HS-27A (cell line): ENCODE data around the gene CD22.

ENCODE experiments used
- DNase-seq: peaks from one replicate; pipeline ENCODE4 v3.0.0-alpha.2; 2012; ENCODE audit warnings: low read depth, missing footprints

CD22 gene

DNA sequence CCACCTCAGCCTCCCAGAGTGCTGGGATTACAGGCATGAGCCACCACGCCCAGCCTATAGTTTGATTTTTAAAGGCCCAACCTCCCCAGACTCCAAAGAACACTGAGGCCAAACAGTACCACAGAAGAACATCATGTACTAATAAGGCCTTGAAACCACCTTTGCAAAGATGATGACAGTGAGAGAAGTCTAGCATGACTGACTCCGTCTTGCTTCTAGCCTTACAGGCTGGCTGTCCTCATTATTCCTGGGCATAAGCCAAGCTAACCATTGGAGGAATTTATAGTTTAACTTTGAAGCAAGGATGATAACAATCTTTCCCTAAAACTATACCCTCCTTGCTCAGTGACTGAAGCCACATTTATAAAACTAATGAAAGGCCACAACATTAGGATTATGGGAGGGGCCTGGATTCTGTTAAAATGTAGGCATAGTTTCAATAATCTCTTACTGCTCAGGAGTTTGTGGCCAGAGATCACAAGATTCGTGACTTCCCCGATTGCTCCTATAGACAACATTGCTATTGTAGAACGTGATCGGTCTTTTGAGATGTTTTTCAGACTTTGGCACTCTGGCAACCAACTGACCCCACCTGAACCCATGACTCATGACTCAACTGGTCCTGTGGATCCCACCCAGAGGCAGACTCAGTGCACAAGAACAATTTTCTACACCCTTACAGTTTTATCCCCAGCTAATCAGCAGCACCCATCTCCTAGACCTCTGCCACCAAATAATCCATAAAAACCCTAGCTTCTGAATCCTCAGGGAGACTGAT, 59.5 kb downstream of the CD22 start:
- DNase-seq, result no peak

DNA sequence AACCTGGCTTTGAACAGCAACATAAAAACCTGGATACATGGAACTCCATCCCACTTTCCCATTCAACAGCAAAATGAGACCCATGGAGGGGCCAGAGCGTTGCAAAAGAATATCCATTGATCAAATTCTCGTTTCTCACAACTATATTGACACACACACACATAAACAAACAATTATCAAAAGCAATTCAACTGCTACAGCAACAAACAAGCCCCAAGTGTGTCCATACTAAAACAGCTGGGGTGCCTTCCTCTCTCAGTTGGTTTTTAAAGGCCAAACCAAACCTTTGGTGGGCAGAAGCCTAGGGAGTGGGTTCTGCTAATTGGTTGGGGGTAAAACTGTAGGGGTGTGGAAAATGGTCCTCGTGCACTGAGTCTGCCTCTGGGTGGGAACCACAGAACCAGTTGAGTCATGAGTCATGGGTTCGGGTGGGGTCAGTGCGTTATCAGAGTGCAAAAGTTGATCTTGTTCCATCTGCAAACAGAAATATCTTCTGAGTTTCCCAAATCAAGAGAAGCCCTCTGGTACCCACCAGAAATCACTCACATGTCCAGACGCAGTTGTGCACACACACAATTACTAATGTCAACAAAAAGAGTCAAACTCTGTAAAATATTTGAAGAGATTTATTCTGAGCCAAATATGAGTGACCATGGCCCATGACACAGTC, 60.3 kb downstream of the CD22 start:
- DNase-seq, result no peak

DNA sequence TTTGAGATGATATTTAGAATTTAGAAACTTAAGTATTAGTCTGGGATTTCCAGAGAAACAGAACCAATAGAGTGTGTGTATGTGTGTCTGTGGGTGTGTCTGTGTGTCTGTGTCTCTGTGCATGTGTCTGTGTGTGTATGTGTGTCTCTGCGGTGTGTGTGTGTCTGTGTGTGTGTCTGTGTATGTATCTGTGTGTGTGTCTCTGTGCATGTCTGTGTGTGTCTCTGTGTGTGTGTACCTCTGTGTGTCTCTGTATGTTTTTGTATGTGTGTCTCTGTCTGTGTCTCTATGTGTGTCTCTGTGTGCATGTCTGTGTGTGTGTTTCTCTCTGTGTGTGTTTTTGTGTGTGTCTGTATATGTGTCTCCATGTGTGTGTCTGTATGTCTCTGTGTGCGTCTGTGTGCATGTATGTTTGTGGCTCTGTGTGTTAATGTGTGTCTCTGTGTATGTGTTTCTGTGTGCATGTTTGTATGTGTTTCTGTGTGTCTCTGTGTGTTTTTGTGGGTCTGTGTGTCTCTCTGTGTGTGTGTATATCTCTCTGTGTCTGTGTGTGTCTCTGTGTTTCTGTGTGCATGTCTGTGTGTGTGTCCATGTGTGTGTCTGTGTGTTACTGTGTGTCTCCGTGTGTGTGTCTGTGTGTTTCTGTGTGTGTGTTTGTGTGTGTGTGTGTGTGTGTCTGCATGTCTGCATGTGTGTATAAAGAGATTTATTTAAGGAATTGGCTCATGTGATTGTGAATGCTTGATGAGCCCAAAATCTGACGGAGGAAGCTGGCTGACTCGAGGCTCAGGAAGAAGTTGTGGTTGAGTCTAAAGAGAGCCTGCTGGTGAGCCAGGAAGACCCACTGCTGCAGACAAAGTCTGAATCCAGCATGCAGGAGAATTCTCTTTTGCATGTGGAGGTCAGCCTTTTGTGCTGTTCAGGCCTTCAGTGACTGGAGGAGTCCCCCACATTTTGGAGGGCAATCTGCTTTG, 64.0 kb downstream of the CD22 start:
- no peak for DNase-seq

DNA sequence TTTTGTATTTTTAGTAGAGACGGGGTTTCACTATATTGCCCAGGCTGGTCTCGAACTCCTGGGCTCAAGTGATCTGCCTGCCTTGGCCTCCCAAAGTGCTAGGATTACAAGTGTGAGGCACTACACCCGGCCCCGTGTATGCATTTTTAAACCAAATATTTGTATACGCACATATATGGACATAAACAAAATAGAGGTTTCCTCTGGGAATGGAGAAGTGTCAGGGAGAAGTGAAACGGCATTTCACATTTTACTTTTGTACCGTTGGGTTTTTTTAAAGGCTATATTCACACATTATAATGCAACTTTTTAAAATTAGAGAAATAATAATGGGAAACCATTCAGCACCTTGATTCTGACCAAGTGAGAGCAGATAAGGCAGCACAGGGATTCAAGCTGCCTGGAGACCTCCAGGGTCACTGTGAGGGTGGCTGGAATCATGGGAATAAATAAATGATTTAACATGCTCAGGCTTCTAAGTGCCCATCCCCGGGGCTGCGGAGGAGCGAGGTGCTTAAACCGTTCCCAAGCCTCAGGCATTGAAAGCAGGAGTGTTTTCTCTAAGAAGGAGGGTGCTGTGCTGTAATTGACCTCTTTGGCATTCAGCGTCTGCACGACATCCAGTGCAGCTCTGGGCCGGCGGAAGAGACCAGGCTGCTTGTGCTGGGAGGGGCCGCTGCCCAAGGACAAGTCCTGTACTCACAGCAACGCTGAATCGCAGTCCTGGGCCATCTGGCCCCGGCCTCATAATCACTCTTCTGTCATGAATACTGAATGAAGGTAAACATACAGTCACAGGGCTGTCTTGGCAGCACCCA, 66.6 kb downstream of the CD22 start:
- no peak for DNase-seq

DNA sequence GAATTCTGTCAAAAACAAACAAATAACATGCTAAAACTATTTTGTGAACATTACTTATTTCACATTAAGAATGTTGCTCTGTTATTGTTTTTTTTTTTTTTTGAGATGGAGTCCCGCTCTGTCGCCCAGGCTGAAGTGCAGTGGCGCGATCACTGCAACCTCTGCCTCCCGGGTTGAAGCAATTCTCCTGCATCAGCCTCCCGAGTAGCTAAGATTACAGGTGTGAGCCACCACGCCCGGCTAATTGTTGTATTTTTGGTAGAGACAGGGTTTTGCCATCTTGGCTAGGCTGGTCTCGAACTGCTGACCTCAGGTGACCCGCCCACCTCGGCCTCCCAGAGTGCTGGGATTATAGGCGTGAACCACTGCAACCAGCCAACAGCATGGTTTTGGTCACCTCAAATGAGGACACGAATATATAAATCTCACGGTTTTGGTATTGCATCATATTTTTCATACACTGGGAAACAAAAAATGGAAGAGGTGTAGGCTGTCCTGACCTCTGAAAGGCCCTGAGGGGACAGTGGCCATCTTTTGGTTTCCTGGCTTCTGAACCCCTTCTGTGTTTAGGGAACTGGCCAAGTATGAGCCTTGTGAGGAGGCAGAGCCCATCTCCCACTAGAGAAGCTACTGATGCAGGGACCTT, 67.4 kb downstream of the CD22 start:
- no peak for DNase-seq
